HFFc6 (cell line): Measurements from ENCODE around the gene PRDM16. TPM values are rescaled to one million over a fixed set of nuclear protein-coding genes. Genes with fewer than 3 reads are reported as not detected.

Experiments used
- DNase-seq: peaks from one replicate; pipeline ENCODE4 v3.0.0-alpha.2; 2018
- H3K27ac Mint-ChIP-seq: 2 replicates; pipeline ENCODE4 v1.8.0; 2020; ENCODE audit warnings: mild to moderate bottlenecking, mixed read lengths
- H3K27me3 Mint-ChIP-seq: 2 replicates; pipeline ENCODE4 v1.8.0; 2021; ENCODE audit warnings: mild to moderate bottlenecking, moderate library complexity, mixed read lengths; ENCODE audit not compliant: insufficient read depth
- H3K36me3 Mint-ChIP-seq: 2 replicates; pipeline ENCODE4 v1.8.0; 2021; ENCODE audit warnings: low read depth, mixed read lengths
- H3K4me1 Mint-ChIP-seq: 2 replicates; pipeline ENCODE4 v1.8.0; 2020; ENCODE audit warnings: low read depth, mixed read lengths
- H3K4me3 Mint-ChIP-seq: 2 replicates; pipeline ENCODE4 v1.8.0; 2020; ENCODE audit warnings: mild to moderate bottlenecking, moderate library complexity, mixed read lengths
- H3K9me3 Mint-ChIP-seq: 2 replicates; pipeline ENCODE4 v1.8.0; 2020; ENCODE audit warnings: mild to moderate bottlenecking, mixed read lengths
- CTCF ChIP-seq: fragments of 200-600 bp; sonication (generic); IDR thresholded peaks from 2 replicates; pipeline ENCODE4 v1.5.0; 2021; ENCODE audit warnings: antibody characterized with exemption, mild to moderate bottlenecking
- total RNA-seq, 6 experiments: library from RNA; stranded (reverse); fragmentation: NEBNext Ultra II Directional; extraction: Animal tissue kit (Norgen Biotek cat#: 25700); gene quantifications; 2 replicates in 1 of 6; 3 replicates in 5 of 6; pipeline ENCODE4 v1.2.3, GENCODE V29; 2021

PRDM16 gene
- total RNA-seq, 6 experiments from 2014 or later: not detected

- peaks cover 26% of the 10 kb centered on the region for H3K27me3 Mint-ChIP-seq
Observed at GRCh38 chr1:3062616-3063378, 6.2 kb upstream of the PRDM16 start.

GRCh38 chr1:3063379-3064295, 5.4 kb upstream of the PRDM16 start:
- Mint-ChIP-seq H3K4me3 (no peak overlapping the region), H3K36me3 (no peaks in the 10 kb centered on the region), H3K27me3 (peaks cover 19% of the 10 kb centered on the region), H3K27ac (no peak overlapping the region), H3K4me1 (no peaks in the 10 kb centered on the region), H3K9me3 (no peaks in the 10 kb centered on the region)
- DNase-seq: no peak
- no peak for TF ChIP-seq CTCF

More at GRCh38 chr1:3062616-3063378, 6.2 kb upstream of the PRDM16 start:
- no peak for DNase-seq
- TF ChIP-seq CTCF: no peak
- Mint-ChIP-seq H3K4me3 (no peak overlapping the region), H3K4me1 (no peaks in the 10 kb centered on the region), H3K9me3 (no peaks in the 10 kb centered on the region), H3K36me3 (no peaks in the 10 kb centered on the region), H3K27ac (no peak overlapping the region)

- Mint-ChIP-seq H3K27me3 (peaks cover 22% of the 10 kb centered on the region), H3K27ac (no peak overlapping the region), H3K9me3 (no peaks in the 10 kb centered on the region), H3K4me1 (no peaks in the 10 kb centered on the region), H3K36me3 (no peaks in the 10 kb centered on the region), H3K4me3 (no peak overlapping the region)
- no peak for TF ChIP-seq CTCF
- no peak for DNase-seq
Observed at GRCh38 chr1:3064296-3064850, 4.6 kb upstream of the PRDM16 start.

- Mint-ChIP-seq H3K4me3 (no peak overlapping the region), H3K9me3 (no peaks in the 10 kb centered on the region), H3K27ac (no peak overlapping the region), H3K27me3 (peaks cover 22% of the 10 kb centered on the region), H3K36me3 (no peaks in the 10 kb centered on the region), H3K4me1 (no peaks in the 10 kb centered on the region)
- DNase-seq: no peak
- no peak for TF ChIP-seq CTCF
Observed at GRCh38 chr1:3064901-3065300, 4.1 kb upstream of the PRDM16 start.

GRCh38 chr1:3065396-3065795, 3.6 kb upstream of the PRDM16 start:
- no peaks in the 10 kb centered on the region for H3K36me3 Mint-ChIP-seq
- peaks cover 22% of the 10 kb centered on the region for H3K27me3 Mint-ChIP-seq
- TF ChIP-seq CTCF: no peak
- H3K9me3 Mint-ChIP-seq: no peaks in the 10 kb centered on the region
- H3K27ac Mint-ChIP-seq: no peak overlapping the region
- no peak for DNase-seq
- no peaks in the 10 kb centered on the region for H3K4me1 Mint-ChIP-seq
- no peak overlapping the region for H3K4me3 Mint-ChIP-seq
